OCI-LY3 (cell line): ENCODE results near the gene PRDM12.

ENCODE experiments used
- CTCF ChIP-seq: fragments of 200-600, 300-600 bp; sonication (generic); IDR thresholded peaks from 2 replicates; pipeline ENCODE4 v1.5.1; 2014; ENCODE audit warnings: antibody characterized with exemption, low read length, low read depth
- EZH2phosphoT487 ChIP-seq: fragments of 200-600 bp; shearing (Covaris generic); IDR thresholded peaks from 2 replicates; pipeline ENCODE4 v1.6.1; 2018; ENCODE audit warnings: antibody characterized with exemption, mixed run types, low read depth

- no peak for TF ChIP-seq CTCF
- no peak for TF ChIP-seq EZH2phosphoT487
These were observed 2.7 kb downstream of the PRDM12 start for GRCh38 chr9:130667120-130667435.
